Right lobe of liver (tissue), 4 donors: Measurements from ENCODE around the gene SLC39A10.
"Not testable (repeated sequence)": the region's sequence is repeated elsewhere in the genome, so short reads cannot be mapped to it uniquely, and the experiment has no call there.

ENCODE experiments used
- CTCF ChIP-seq, 4 donors: fragments of 200-600 bp in 3 of 4; fragments of 450-650 bp in 1 of 4; IDR thresholded peaks; one replicate each; pipeline versions ENCODE4 v1.5.1 to v1.8.0; 2016 to 2022; ENCODE audit warnings: antibody characterized with exemption in 4 of 4, mild to moderate bottlenecking in 2 of 4
- POLR2A ChIP-seq: fragments of 450-650 bp; IDR thresholded peaks from one replicate; pipeline ENCODE4 v1.6.1; 2017; ENCODE audit warnings: antibody characterized with exemption, mild to moderate bottlenecking
- donor health status: DM: no; HTN: no; CAD: no.
- donor health status: DM: no; HTN: no; CAD: no.
- donor health status: DM: no; HTN: yes; CAD: no.

GRCh38 chr2:195648370-195648769 lies 8.7 kb upstream of the SLC39A10 start:
- TF ChIP-seq CTCF (IDR thresholded peaks at IDR 0.05); POLR2A: not testable (repeated sequence)
